Astrocyte of the hippocampus (primary cell): ENCODE results near the gene RUFY1.
"Not testable (repeated sequence)": the region's sequence is repeated elsewhere in the genome, so short reads cannot be mapped to it uniquely, and the experiment has no call there.

ENCODE experiments used
- DNase-seq: peaks from one replicate; pipeline ENCODE4 v3.0.0; 2011; ENCODE audit warnings: low read depth, low spot score

Gene RUFY1

GRCh38 chr5:179621551-179622214 lies 71.3 kb downstream of the RUFY1 start:
- DNase-seq: no peak

GRCh38 chr5:179623003-179623905 lies 72.9 kb downstream of the RUFY1 start, which contains the start of gene HNRNPH1:
HNRNPH1 (minus strand) TSS chr5:179623671; CDS start chr5:179623133, 538 bp downstream.
- DNase-seq: peak; percentile 99

GRCh38 chr5:179623906-179624741 lies 73.8 kb downstream of the RUFY1 start:
- peak; percentile 86 for DNase-seq

GRCh38 chr5:179624841-179625271 lies 74.5 kb downstream of the RUFY1 start:
- no peak for DNase-seq

- not testable (repeated sequence) for DNase-seq
Observed at GRCh38 chr5:179633501-179634369, 83.4 kb downstream of the RUFY1 start.

- DNase-seq: not testable (repeated sequence)
Observed at GRCh38 chr5:179634370-179635172, 84.2 kb downstream of the RUFY1 start.

- DNase-seq: not testable (repeated sequence)
Observed at GRCh38 chr5:179639296-179639695, 88.9 kb downstream of the RUFY1 start.

GRCh38 chr5:179641745-179642144 lies 91.4 kb downstream of the RUFY1 start:
- DNase-seq: not testable (repeated sequence)

- not testable (repeated sequence) for DNase-seq
Observed at GRCh38 chr5:179642626-179643025, 92.3 kb downstream of the RUFY1 start.

- DNase-seq: not testable (repeated sequence)
Observed at GRCh38 chr5:179643141-179643920, 93.0 kb downstream of the RUFY1 start.

GRCh38 chr5:179644766-179645165 lies 94.4 kb downstream of the RUFY1 start:
- DNase-seq: not testable (repeated sequence)

GRCh38 chr5:179648410-179648809 lies 98.1 kb downstream of the RUFY1 start:
- no peak for DNase-seq

GRCh38 chr5:179649166-179649703 lies 98.9 kb downstream of the RUFY1 start:
- DNase-seq: not testable (repeated sequence)

GRCh38 chr5:179650245-179650644 lies 99.9 kb downstream of the RUFY1 start:
- DNase-seq: not testable (repeated sequence)

GRCh38 chr5:179653135-179653534 lies 102.8 kb downstream of the RUFY1 start:
- not testable (repeated sequence) for DNase-seq

GRCh38 chr5:179657302-179658178 lies 107.2 kb downstream of the RUFY1 start:
- DNase-seq: not testable (repeated sequence)

GRCh38 chr5:179658179-179658856 lies 108.0 kb downstream of the RUFY1 start:
- DNase-seq: peak; percentile 31
